ENCODE results near the gene IGSF21.

IGSF21 gene

DNA sequence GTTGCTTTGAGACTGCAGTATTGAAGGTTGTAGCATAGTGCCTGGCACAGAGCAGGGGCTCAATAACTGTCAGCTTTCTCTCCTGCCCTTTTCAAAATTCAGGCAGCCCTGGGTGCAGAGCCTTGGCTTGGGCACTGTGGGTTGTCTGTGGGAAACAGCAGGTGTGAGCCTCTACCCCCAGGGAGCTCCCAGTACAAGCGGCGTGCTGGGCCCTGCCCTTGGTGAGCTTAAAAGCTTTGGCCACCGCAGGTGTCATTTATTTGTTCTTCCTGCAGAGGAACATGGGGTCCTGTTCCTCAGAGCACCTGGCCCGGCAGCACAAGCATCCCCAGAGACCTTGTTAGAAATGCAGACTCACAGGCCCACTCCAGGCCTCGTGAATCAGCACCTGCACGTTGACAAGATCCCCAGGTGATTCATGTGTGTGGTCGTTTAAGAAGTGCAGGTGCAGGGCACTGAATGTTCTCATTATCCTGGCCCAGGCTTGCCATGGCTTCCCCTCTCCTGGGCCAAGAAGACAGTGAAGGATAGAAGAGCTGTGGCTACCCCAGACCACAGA is 29.9 kb upstream of the IGSF21 start:
- Histone ChIP-seq H3K36me3 (ENCODE audit: control insufficient read depth, insufficient read depth, low read length) (no peaks in the 10 kb centered on the region), H3K27me3 (replicated peaks; ENCODE audit: control insufficient read depth, insufficient read depth, low read length) (peaks cover 1% of the 10 kb centered on the region; the same call in 1 of the 2 replicates), H3K4me3 (replicated peaks; ENCODE audit: low read depth, low read length) (no peak overlapping the region)
- no peak for DNase-seq (ENCODE audit: extremely low read depth, insufficient read length)
- TF ChIP-seq, protein P1, sequence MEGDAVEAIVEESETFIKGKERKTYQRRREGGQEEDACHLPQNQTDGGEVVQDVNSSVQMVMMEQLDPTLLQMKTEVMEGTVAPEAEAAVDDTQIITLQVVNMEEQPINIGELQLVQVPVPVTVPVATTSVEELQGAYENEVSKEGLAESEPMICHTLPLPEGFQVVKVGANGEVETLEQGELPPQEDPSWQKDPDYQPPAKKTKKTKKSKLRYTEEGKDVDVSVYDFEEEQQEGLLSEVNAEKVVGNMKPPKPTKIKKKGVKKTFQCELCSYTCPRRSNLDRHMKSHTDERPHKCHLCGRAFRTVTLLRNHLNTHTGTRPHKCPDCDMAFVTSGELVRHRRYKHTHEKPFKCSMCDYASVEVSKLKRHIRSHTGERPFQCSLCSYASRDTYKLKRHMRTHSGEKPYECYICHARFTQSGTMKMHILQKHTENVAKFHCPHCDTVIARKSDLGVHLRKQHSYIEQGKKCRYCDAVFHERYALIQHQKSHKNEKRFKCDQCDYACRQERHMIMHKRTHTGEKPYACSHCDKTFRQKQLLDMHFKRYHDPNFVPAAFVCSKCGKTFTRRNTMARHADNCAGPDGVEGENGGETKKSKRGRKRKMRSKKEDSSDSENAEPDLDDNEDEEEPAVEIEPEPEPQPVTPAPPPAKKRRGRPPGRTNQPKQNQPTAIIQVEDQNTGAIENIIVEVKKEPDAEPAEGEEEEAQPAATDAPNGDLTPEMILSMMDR (IDR thresholded peaks at IDR 0.05; ENCODE audit: insufficient read depth, low read length, poor library complexity, severe bottlenecking): no peak

DNA sequence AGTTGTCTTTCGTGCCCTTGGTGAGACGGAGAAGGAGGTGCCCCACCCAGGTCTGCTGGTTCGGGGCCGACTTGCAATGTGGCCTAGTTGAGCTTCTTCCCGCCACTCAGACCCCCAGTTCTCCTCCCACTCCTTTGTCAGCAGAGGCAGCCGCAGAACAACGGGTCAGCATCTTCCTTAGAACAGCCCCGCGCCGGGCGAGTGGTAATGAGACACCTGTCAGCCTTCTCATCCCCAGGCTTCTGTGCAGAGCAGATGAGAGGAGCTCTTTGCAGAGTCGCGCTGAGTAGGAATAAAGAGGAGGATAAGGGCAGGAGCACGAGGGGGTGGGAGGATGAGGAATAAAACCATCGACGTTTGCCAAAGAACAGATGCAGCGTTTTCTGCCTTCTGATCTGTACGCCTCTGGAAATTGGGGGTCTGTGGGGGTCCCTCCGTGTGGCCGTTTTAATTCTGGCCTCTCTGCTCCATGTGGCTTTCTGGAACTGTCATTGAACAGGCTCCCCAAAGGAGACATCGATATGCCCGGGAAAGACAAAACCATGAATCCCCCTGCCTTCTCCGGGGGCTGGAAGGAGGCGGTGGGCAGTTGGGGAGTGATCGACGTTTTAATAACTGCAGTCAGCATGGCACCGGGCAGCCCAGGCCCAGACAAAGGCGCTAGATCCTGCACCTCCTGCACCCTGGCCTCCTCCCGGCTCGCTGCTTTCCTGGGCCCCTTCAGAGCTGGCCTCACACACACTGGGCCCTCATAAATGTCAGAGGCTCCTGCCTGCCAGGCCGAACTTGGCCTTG is 27.5 kb upstream of the IGSF21 start:
- no peaks in the 10 kb centered on the region for H3K36me3 ChIP-seq (ENCODE audit: control insufficient read depth, insufficient read depth, low read length)
- no peak for DNase-seq (ENCODE audit: extremely low read depth, insufficient read length)
- TF ChIP-seq, protein P1 (IDR thresholded peaks at IDR 0.05; ENCODE audit: insufficient read depth, low read length, poor library complexity, severe bottlenecking): no peak
- H3K27me3 ChIP-seq (replicated peaks; ENCODE audit: control insufficient read depth, insufficient read depth, low read length): 0 out of 2 replicates have a peak, but pooled peaks cover 1% of the 10 kb centered on the region
- no peak overlapping the region for H3K4me3 ChIP-seq (replicated peaks; ENCODE audit: low read depth, low read length)

DNA sequence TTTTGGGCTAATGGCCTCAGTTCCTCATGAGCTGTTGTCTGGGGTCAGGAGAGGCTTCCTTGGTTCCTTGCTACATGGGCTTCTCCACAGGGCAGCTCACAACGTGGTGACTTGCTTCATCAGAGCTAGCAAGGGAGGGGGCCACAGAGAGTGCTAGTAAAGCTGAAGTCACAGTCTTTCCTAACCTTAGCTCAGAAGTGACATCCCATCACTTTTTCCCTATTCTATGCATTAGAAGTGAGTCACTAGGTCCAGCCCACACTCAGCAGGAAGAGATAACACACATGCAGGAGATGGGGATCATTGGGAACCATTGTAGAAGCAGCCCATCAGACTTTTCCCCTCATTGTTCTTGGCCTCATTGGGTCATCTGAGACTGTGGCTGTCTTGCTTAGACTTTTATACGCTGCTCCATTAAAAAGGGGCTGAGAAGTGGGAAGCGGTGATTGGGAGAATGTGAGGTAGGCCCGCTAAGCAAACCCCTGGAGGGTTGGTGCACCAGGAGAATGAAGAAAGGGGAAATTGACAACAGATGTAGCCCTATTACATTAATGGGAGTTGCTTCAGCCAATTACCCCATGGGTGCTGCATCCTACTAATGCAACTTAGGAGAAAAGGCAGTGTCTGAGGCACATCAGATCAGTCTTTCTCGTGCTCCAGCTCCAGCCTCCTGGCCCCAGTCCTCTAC is 22.1 kb upstream of the IGSF21 start:
- H3K36me3 ChIP-seq (ENCODE audit: control insufficient read depth, insufficient read depth, low read length): no peaks in the 10 kb centered on the region
- no peak for DNase-seq (ENCODE audit: extremely low read depth, insufficient read length)
- TF ChIP-seq, protein P1 (IDR thresholded peaks at IDR 0.05; ENCODE audit: insufficient read depth, low read length, poor library complexity, severe bottlenecking): no peak
- H3K4me3 ChIP-seq (replicated peaks; ENCODE audit: low read depth, low read length): no peak overlapping the region
- no peaks in the 10 kb centered on the region for H3K27me3 ChIP-seq (replicated peaks; ENCODE audit: control insufficient read depth, insufficient read depth, low read length)

DNA sequence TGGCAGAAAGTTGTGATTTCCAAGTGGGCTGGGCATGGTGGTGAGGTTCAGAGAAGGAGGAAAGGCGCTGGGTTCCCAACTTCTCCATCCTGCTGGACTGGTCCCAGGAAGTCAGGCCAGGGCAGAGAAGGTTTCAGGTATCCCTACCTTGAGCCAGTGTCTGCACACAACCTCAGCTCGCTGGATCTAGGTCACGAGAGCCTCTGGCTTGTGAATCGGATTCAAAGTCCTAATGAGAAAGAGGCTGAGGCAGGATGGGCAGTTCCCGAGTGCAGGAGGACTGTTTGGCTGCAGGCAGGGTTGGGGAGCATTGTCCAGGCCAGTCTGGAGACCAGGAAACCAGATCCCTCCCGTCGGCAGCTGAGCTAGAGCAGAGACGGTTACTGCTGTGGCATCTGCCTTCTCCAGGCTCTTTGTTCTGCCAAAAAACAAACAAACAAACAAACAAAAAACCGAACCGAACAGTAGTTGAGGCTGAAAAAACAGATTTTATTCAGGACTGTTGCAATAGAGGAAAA is 19.5 kb upstream of the IGSF21 start:
- no peaks in the 10 kb centered on the region for H3K27me3 ChIP-seq (replicated peaks; ENCODE audit: control insufficient read depth, insufficient read depth, low read length)
- TF ChIP-seq, protein P1 (IDR thresholded peaks at IDR 0.05; ENCODE audit: insufficient read depth, low read length, poor library complexity, severe bottlenecking): no peak

DNA sequence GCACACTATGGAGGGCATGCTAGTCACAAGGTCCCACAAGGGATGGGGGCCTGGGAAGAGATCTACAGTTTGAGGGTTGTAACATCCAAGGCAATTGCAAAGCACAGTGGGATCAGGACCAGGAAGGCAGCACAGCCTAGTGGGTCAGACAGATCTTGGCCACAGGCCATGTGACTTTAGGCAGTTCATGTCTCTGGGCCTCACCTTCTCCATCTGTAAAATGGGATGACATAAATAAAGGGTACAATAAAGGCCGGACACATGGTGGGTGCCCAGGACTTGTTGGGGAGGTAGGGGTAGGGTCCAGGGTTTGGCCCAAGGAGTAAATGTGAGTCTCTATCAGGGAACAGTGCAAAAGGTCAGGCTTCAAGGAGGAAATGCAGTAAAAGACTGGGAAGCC is 18.1 kb upstream of the IGSF21 start:
- H3K4me3 ChIP-seq (replicated peaks; ENCODE audit: low read depth, low read length): no peak overlapping the region
- no peaks in the 10 kb centered on the region for H3K27me3 ChIP-seq (replicated peaks; ENCODE audit: control insufficient read depth, insufficient read depth, low read length)
- H3K36me3 ChIP-seq (ENCODE audit: control insufficient read depth, insufficient read depth, low read length): no peaks in the 10 kb centered on the region
- DNase-seq (ENCODE audit: extremely low read depth, insufficient read length): no peak
- TF ChIP-seq, protein P1 (IDR thresholded peaks at IDR 0.05; ENCODE audit: insufficient read depth, low read length, poor library complexity, severe bottlenecking): no peak

More for the DNA sequence above, 19.5 kb upstream of the IGSF21 start:
- DNase-seq (ENCODE audit: extremely low read depth, insufficient read length): no peak
- H3K4me3 ChIP-seq (replicated peaks; ENCODE audit: low read depth, low read length): no peak overlapping the region
- H3K36me3 ChIP-seq (ENCODE audit: control insufficient read depth, insufficient read depth, low read length): no peaks in the 10 kb centered on the region

All from GM06990 (cell line).